DMS153 (cell line): ENCODE data around the gene UTP20.
"Not testable (repeated sequence)": the region's sequence is repeated elsewhere in the genome, so short reads cannot be mapped to it uniquely, and the experiment has no call there.

Source experiments
- DNase-seq: peaks from one replicate; lab custom pipeline; 2025; lab: John Stamatoyannopoulos, UW

Gene UTP20

GRCh38 chr12:101327051-101327450 is 47.1 kb downstream of the UTP20 start:
- no peak for DNase-seq

DNA sequence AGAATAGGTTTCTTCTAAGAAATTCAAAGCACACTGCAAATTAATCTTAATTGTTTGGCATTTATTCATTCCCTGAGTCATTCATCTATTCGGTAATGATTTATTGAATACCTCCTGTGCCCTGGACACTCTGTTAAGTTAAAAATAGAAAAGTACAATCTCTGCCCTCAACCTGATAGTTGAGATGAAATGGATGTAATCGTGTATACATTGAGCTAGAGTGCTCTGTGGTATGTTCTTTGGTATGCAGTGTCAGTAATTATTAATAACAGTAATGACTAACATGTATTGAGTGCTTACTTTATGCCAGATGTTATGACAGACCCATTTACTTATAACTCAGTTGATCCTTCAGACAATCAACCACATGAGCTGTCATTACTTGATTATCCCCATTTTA is 47.6 kb downstream of the UTP20 start:
- DNase-seq = no peak

DNA sequence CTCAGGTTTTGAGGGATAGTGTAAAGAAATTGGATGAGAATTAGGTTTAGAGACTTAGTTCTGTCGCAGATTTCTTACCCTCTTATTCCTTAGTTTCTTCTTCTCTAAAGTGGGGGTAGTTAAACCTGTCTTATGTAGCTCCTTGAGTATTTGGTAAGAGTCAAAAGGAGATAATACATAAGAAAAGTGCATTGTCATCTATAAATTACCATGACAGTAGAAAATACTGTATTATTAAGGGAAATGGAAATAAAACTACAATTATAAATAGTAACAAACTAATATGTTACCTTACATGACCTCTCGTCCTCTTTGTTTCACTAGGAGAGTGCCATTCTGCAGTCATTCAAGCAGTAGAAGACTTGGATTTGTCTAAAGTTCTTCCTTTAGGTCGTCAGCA is 49.0 kb downstream of the UTP20 start:
- DNase-seq = no peak

GRCh38 chr12:101330631-101331030 is 50.7 kb downstream of the UTP20 start:
- DNase-seq = no peak

DNA sequence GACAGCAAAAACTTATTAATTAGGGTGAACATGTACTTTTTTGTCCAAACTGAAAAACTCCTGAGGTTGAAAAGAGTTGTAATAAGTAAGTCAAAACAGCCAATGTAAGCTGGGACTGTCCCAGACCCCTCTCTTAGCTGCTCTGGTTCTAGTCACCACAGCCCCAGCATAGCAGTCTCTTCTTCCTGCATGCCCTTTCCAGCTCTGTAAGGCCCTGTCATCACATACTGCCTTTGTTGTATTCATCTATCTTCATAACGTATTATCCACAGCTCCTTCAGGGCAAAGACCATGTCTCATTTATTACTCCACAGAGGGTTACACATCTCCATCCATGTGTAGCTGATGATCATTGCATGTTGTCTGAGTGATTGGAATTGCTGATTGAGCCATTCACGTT is 56.5 kb downstream of the UTP20 start:
- DNase-seq = no peak

- DNase-seq = no peak
Observed at GRCh38 chr12:101338087-101338486, 58.2 kb downstream of the UTP20 start.

GRCh38 chr12:101343893-101344292 is 64.0 kb downstream of the UTP20 start:
- DNase-seq = no peak

DNA sequence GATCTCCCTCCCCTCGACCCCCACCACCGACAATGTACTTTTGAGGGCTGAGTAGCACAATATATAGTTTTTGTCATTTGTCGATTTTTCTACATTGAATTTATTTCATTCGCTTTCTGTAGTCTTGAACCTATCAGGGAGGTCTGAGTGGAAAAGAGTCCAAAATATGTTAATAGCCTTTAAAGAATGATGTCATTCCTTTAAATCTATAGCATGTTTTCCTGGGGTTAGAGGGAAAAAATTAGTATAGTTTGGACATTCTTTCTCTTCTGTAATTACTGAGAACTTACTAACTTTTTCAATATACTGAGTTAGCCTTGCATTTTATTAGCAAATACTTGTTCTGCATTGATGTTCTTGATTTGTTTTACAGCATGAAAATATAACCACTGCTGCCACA is 71.8 kb downstream of the UTP20 start:
- DNase-seq = no peak

DNA sequence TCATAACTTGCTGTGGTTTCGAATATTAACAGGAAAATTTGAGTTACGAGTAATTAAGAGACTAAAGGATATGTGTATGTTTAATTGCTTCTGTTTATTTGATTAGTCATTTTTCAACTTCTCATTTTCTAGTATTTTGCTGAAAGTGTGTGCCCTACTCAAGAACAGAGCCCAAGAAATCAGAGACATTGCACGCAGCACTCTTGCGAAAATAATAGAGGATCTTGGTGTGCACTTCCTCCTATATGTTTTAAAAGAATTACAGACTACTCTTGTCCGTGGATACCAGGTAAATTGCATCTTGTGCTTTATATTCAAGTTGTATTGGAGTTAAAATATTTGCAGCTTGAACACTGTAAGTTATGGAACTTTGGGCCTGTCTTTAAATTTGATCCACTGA is 76.9 kb downstream of the UTP20 start:
- DNase-seq = no peak

- no peak for DNase-seq
Observed at GRCh38 chr12:101361455-101361854, 81.5 kb downstream of the UTP20 start.

DNA sequence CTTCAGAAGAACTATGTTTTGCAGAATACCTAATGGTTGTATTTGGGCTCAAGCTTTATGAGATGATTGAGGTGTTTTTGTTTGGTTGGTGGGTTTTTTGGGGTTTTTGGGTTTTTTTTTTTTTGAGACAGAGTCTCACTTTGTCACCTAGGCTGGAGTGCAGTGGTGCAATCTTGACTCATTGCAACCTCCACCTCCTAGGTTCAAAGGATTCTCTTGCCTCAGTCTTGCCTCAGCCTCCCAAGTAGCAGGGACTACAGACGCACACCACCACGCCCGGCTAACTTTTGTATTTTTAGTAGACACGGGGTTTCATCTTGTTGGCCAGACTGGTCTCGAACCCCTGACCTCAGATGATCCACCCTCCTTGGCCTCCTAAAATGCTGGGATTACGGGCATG is 88.1 kb downstream of the UTP20 start:
- no peak for DNase-seq

DNA sequence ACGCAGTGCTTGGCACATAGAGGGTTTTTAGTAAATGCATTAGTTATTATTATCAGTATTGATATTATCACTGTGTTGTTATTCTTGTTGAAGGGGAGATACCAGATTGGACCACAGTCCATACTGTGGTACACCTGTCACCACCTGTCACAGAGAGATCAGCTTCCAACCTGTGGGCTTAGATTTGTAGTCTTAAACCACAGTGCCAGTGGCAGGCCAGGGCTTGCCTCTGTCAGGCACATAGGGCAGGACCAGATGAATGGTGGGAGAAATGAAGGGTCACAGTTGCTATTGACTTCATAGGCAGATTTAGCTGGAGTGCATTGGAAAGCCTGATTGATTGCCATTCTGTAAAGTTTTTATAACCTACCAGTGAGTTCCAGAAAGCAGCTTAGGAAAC is 92.5 kb downstream of the UTP20 start:
- no peak for DNase-seq

DNA sequence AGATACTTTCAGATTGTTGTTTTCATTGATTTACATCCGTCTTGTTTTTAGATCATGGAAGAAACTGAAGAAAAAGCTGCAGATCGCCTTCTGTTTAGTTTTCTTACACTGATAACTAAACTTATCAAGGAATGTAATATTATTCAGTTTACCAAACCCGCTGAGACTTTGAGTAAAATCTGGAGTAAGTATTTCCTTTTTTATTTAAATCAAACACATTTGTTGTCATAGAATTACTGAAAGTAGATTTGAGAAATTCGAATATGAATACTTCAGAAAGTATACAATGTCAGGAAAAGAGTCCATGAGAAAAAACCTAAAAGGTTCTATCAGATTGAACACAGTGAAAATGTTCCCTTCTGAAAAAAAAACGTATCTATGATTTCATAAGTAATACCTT is 95.7 kb downstream of the UTP20 start:
- no peak for DNase-seq

- no peak for DNase-seq
Observed at GRCh38 chr12:101379149-101379548, 99.2 kb downstream of the UTP20 start.

- not testable (repeated sequence) for DNase-seq
Observed at GRCh38 chr12:101391181-101391580, 111.3 kb downstream of the UTP20 start.

DNA sequence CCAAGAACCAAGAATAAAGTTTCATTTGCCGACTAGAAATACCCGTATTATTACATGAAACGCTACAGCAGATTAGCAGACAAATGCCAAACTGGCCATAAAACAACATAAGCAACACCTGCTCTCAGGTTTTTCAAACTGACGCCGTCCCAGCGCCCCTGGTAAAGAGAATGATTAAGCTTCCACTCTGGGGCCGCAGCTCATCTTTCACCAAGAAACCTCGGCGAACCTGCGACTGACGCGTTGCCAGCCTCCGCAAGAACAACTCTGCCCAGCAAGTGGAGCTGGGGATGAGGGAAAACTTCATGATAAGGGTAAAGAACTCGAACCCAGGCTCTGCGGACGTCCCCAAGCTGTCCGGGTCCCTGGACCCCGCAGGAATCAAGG is 127.1 kb downstream of the UTP20 start:
- DNase-seq = no peak

- DNase-seq = peak; percentile 60
Observed at GRCh38 chr12:101407436-101408345, 127.8 kb downstream of the UTP20 start, which contains the start of gene ARL1. TSS of gene ARL1 (minus strand) at chr12:101407772. CDS start at chr12:101407645, 127 bp downstream.

GRCh38 chr12:101410169-101410568 is 130.3 kb downstream of the UTP20 start:
- not testable (repeated sequence) for DNase-seq

GRCh38 chr12:101414533-101415119 is 134.7 kb downstream of the UTP20 start:
- DNase-seq = peak; percentile 11

GRCh38 chr12:101415228-101415627 is 135.3 kb downstream of the UTP20 start:
- no peak for DNase-seq

- DNase-seq = not testable (repeated sequence)
Observed at GRCh38 chr12:101422066-101422465, 142.2 kb downstream of the UTP20 start.

DNA sequence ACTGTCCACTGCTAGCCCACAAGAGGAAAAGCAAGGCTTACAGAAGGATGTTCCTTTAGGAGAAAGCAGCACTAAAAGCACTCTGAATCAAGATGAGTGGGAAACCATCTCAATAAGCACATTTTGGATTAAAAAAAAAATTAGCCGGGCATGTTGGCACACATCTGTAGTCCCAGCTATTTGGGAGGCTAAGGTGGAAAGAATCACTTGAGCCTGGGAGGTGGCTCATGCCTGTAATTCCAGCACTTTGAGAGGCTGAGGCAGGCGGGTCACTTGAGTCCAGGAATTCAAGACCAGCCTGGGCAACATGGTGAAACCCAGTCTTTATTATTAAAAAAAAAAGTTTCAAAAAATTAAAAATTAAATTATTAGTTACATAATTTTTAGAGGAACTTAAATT is 144.7 kb downstream of the UTP20 start:
- no peak for DNase-seq

DNA sequence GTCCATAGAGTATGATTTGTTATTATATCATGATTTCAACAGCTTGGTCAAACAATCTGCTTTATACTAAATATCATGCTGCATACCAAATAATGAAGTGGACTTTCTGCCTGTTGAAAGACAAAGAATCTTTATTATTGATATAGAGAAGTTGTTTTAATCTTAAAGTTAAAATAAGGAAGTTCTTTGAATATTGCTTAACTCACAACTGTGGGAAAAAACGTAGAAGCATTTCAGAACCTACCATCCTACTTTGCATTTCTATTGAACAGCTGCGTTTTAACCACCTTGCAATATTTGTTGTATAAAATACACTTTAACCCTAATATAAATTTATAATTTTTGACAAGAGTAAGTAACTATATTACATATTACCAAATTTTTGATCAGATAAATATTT is 150.6 kb downstream of the UTP20 start:
- DNase-seq = no peak

DNA sequence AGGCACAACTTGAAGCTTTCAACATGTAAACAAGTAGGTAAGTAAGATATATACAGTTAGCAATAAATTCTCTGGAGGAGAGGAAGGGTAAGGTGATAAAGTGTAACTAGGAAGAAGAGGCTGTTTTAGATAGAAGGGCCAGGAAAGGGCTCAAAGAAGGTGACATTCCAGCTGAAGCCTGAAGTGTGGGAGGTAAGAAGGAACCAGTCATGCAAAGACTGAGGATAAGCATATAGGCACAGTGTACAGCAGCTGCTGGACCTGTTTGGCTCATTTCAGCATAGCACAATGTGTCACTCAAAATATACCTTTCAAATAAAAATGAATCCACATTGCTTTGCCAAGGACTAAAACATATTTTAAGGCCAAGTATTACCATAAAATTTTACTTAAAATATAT is 156.2 kb downstream of the UTP20 start:
- DNase-seq = no peak
